IMR-90 (cell line): ENCODE data around the gene RUNX1. TPM values are rescaled to one million over a fixed set of nuclear protein-coding genes. Genes with fewer than 3 reads are reported as not detected.
A peak's percentile ranks its signal among the peaks of the same experiment; 100 is the strongest.

Experiments used
- ATAC-seq: fragments of 200-7000 bp; cut with Tn5 transposase; 2 replicates; pipeline ENCODE4 v1.9.1; 2020; ENCODE audit warnings: low read depth, mild to moderate bottlenecking, moderate library complexity
- BruUV-seq: library from RNA; stranded (reverse); fragments of 400-500 nt; replicated peaks from 2 replicates; lab custom pipeline; 2021; lab: Mats Ljungman, UMichigan
- CTCF ChIA-PET: fragments of 300-600 bp; formaldehyde crosslinking; extraction: SDS; loops from one replicate; lab custom pipeline; 2021; ENCODE audit warnings: antibody characterized with exemption; lab: Yijun Ruan, JAX
- POLR2A ChIA-PET: fragments of 300-600 bp; sonication (Branson Sonifier 250); formaldehyde crosslinking; loops from one replicate; lab custom pipeline; 2022; ENCODE audit warnings: antibody characterized with exemption; ENCODE audit not compliant: unreplicated experiment; lab: Charles Lee
- DNase-seq: peaks from one replicate; pipeline ENCODE4 v3.0.0; 2013
- H2AFZ ChIP-seq: replicated peaks from 2 replicates; pipeline ENCODE3; 2013; ENCODE audit warnings: low read length, mild to moderate bottlenecking; ENCODE audit not compliant: poor library complexity
- H2AK5ac ChIP-seq: 2 replicates; pipeline ENCODE4 v1.6.1; 2013; ENCODE audit warnings: low read depth, low read length, inconsistent platforms
- H2AK9ac ChIP-seq: replicated peaks from 2 replicates; pipeline ENCODE3; 2013; ENCODE audit warnings: mild to moderate bottlenecking, low read depth, low read length, moderate library complexity; ENCODE audit not compliant: poor library complexity
- H2BK120ac ChIP-seq: 2 replicates; pipeline ENCODE4 v1.6.1; 2013; ENCODE audit warnings: low read depth, low read length, inconsistent platforms
- H2BK15ac ChIP-seq: 3 replicates; pipeline ENCODE4 v1.6.1; 2013; ENCODE audit warnings: low read depth, low read length, inconsistent platforms
- H2BK20ac ChIP-seq: 2 replicates; pipeline ENCODE4 v1.6.1; 2013; ENCODE audit warnings: low read depth, mild to moderate bottlenecking, inconsistent platforms, low read length, moderate library complexity
- H2BK5ac ChIP-seq: 2 replicates; pipeline ENCODE4 v1.6.1; 2013; ENCODE audit warnings: mild to moderate bottlenecking, low read depth, low read length, inconsistent platforms; ENCODE audit not compliant: poor library complexity, severe bottlenecking
- H3K14ac ChIP-seq: replicated peaks from 2 replicates; pipeline ENCODE4 v1.6.1; 2013; ENCODE audit warnings: low read depth, low read length, inconsistent platforms
- H3K18ac ChIP-seq: 2 replicates; pipeline ENCODE4 v1.6.1; 2013; ENCODE audit warnings: low read depth, low read length, control low read depth
- H3K23ac ChIP-seq: 2 replicates; pipeline ENCODE4 v1.6.1; 2013; ENCODE audit warnings: low read depth, low read length, inconsistent platforms
- H3K27ac ChIP-seq: 2 replicates; pipeline ENCODE4 v1.5.1; 2013; ENCODE audit warnings: mild to moderate bottlenecking, control low read depth, low read length; ENCODE audit not compliant: insufficient read depth
- H3K27me3 ChIP-seq: 2 replicates; pipeline ENCODE4 v1.6.1; 2013; ENCODE audit warnings: low read length; ENCODE audit not compliant: control insufficient read depth, insufficient read depth
- H3K36me3 ChIP-seq: 2 replicates; pipeline ENCODE4 v1.6.1; 2013; ENCODE audit warnings: low read length, mixed read lengths; ENCODE audit not compliant: control insufficient read depth, insufficient read depth
- H3K4ac ChIP-seq: 2 replicates; pipeline ENCODE4 v1.6.1; 2013; ENCODE audit warnings: low read depth, low read length, inconsistent platforms
- H3K4me1 ChIP-seq: 2 replicates; pipeline ENCODE4 v1.6.1; 2013; ENCODE audit warnings: low read length, mixed read lengths; ENCODE audit not compliant: control insufficient read depth, insufficient read depth
- H3K4me2 ChIP-seq: 2 replicates; pipeline ENCODE4 v1.6.1; 2013; ENCODE audit warnings: low read depth, mild to moderate bottlenecking, control low read depth, low read length, moderate library complexity
- H3K4me3 ChIP-seq: 2 replicates; pipeline ENCODE4 v1.5.1; 2013; ENCODE audit warnings: low read depth, mild to moderate bottlenecking, control low read depth, low read length, moderate library complexity; ENCODE audit not compliant: insufficient read depth
- H3K56ac ChIP-seq: 2 replicates; pipeline ENCODE4 v1.6.1; 2013; ENCODE audit warnings: low read length, inconsistent platforms; ENCODE audit not compliant: insufficient read depth; ENCODE audit errors: extremely low read depth
- H3K79me1 ChIP-seq, 2 experiments: 2 replicates each; pipeline ENCODE4 v1.6.1; 2013; ENCODE audit warnings: low read length in 2 of 2, inconsistent platforms in 1 of 2, low read depth in 1 of 2
- H3K9ac ChIP-seq: 2 replicates; pipeline ENCODE4 v1.6.1; 2013; ENCODE audit warnings: low read depth, low read length, control low read depth
- H3K9me1 ChIP-seq: 2 replicates; pipeline ENCODE4 v1.6.1; 2013; ENCODE audit warnings: low read length, inconsistent platforms; ENCODE audit not compliant: insufficient read depth
- H3K9me3 ChIP-seq: 2 replicates; pipeline ENCODE4 v1.6.1; 2013; ENCODE audit warnings: low read length; ENCODE audit not compliant: control insufficient read depth, insufficient read depth
- H4K20me1 ChIP-seq: 2 replicates; pipeline ENCODE4 v1.6.1; 2013; ENCODE audit warnings: low read length, inconsistent platforms; ENCODE audit not compliant: insufficient read depth
- H4K5ac ChIP-seq: 2 replicates; pipeline ENCODE4 v1.6.1; 2013; ENCODE audit warnings: mild to moderate bottlenecking, low read depth, low read length, control low read depth
- H4K8ac ChIP-seq, 2 experiments: 2 replicates each; pipeline ENCODE4 v1.6.1; 2013; ENCODE audit warnings: low read depth in 2 of 2, low read length in 2 of 2, control low read depth in 1 of 2, inconsistent platforms in 1 of 2
- H4K91ac ChIP-seq: 2 replicates; pipeline ENCODE4 v1.6.1; 2013; ENCODE audit warnings: low read depth, low read length, inconsistent platforms; ENCODE audit not compliant: insufficient read depth
- CEBPB ChIP-seq: IDR thresholded peaks from 2 replicates; pipeline ENCODE4 v1.6.1; 2012; ENCODE audit warnings: low read depth, low read length, improper control_type of control experiment
- dilution Hi-C: fragments of 300-500 bp; cut with HindIII; formaldehyde crosslinking; loops from one replicate; pipeline ENCODE4 v1.14.3; 2018; ENCODE audit warnings: low sequenced_read_pairs; ENCODE audit not compliant: unreplicated experiment
- in situ Hi-C: fragments of 300-500 bp; cut with MboI; formaldehyde crosslinking; loops from 3 replicates; pipeline ENCODE4 v1.14.3; 2019; ENCODE audit warnings: low sequenced_read_pairs, inconsistent platforms, mixed read lengths
- intact Hi-C: fragments of 100-400 bp; cut with micrococcal nuclease; formaldehyde crosslinking; loops from 2 replicates; pipeline ENCODE4 v1.10.0; 2022
- polyA plus RNA-seq, 3 experiments: library from polyadenylated mRNA; depleted of rRNA; stranded (reverse); fragments of >200 nt; gene quantifications; 2 replicates each; pipeline ENCODE4 v1.2.3, GENCODE V29; 2012; ENCODE audit warnings: low replicate concordance in 1 of 3
- total RNA-seq: library from RNA; depleted of rRNA; stranded (reverse); fragments of >200 nt; gene quantifications from 2 replicates; pipeline ENCODE4 v1.2.3, GENCODE V29; 2012
- TF ChIP-seq, protein P1 (sequence below): fragments of 150-350 bp; IDR thresholded peaks from 2 replicates; pipeline ENCODE4 v1.6.1; 2017; ENCODE audit warnings: mild to moderate bottlenecking, antibody characterized with exemption, low read length, low read depth

The RUNX1 gene
- total and polyA plus RNA-seq, 2 of the 4 experiments (the other 2 are of a cell fraction), result 34.5 to 56.5 TPM

DNA sequence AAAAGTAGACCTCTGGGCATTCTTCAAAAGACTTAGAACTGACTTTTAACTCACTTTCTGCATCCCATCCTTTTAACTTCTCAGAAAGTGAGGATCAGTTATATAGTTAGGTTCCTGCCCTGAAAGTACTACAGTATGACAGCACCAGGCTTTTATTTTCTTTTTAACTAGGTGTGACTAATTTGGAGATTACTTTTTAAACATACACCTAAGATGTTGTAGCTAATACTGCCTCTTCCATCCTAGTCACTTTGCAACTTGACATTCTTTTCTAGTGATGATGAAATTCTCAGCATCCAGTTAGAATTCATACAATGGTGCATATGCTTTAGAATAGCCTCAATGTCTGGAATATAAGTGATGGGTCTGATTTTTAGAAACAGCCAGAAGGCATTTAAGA lies 24.6 kb downstream of the RUNX1 start:
- H4K20me1 ChIP-seq, result no peaks in the 10 kb centered on the region
- CTCF ChIA-PET, result no interaction called here
- dilution Hi-C loops, result no loop called here

More for the DNA sequence above, 24.6 kb downstream of the RUNX1 start:
- no TSS peak for BruUV-seq
- no peak overlapping the region for H3K56ac ChIP-seq
- no peak overlapping the region for H2BK20ac ChIP-seq
- H2BK5ac ChIP-seq, result no peak overlapping the region
- peak; percentile 42; the same call in 1 of the 2 replicates for TF ChIP-seq CEBPB
- TF ChIP-seq, protein P1, sequence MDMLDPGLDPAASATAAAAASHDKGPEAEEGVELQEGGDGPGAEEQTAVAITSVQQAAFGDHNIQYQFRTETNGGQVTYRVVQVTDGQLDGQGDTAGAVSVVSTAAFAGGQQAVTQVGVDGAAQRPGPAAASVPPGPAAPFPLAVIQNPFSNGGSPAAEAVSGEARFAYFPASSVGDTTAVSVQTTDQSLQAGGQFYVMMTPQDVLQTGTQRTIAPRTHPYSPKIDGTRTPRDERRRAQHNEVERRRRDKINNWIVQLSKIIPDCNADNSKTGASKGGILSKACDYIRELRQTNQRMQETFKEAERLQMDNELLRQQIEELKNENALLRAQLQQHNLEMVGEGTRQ, result no peak
- H2BK120ac ChIP-seq, result no peak overlapping the region
- H3K27ac ChIP-seq, result no peak overlapping the region
- in situ Hi-C loops (no loop called here), intact Hi-C loops (no loop called here)
- H3K36me3 ChIP-seq, result no peaks in the 10 kb centered on the region
- H3K4me3 ChIP-seq, result no peak overlapping the region
- no peak overlapping the region for H3K4me2 ChIP-seq
- H4K91ac ChIP-seq, result no peak overlapping the region
- H3K4ac ChIP-seq, result no peak overlapping the region
- H3K18ac ChIP-seq, result no peak overlapping the region
- no peak overlapping the region for H4K5ac ChIP-seq
- H3K9me3 ChIP-seq, result no peaks in the 10 kb centered on the region
- H3K23ac ChIP-seq, result no peak overlapping the region
- H3K9me1 ChIP-seq, result 0 out of 2 replicates have a peak, but pooled peaks cover 4% of the 10 kb centered on the region
- POLR2A ChIA-PET, result no interaction called here
- H3K14ac ChIP-seq, result no peak overlapping the region
- H3K27me3 ChIP-seq, result no peaks in the 10 kb centered on the region
- no peak overlapping the region for H4K8ac ChIP-seq
- H2AFZ ChIP-seq, result no peak overlapping the region
- H3K79me1 ChIP-seq, result peaks cover 0 to 16% of the 10 kb centered on the region in 2 experiments; a peak in 1 of 4 replicates
- DNase-seq (no peak), ATAC-seq (no peak)
- no peak overlapping the region for H2AK9ac ChIP-seq
- H2BK15ac ChIP-seq, result no peak overlapping the region
- no peak overlapping the region for H3K9ac ChIP-seq
- no peak overlapping the region for H2AK5ac ChIP-seq
- H3K4me1 ChIP-seq, result no peaks in the 10 kb centered on the region
